Vagina (tissue), 2 donors: Measurements from ENCODE around the gene MED12L.

Experiments
- CTCF ChIP-seq, 3 experiments: fragments of 450-650 bp in 2 of 3; fragments of 200-600 bp in 1 of 3; sonication (generic) in 1 of 3; IDR thresholded peaks; one replicate each; pipeline ENCODE4 v1.5.1; 2017 to 2019; ENCODE audit warnings: antibody characterized with exemption in 3 of 3, mild to moderate bottlenecking in 2 of 3, moderate library complexity in 2 of 3
- POLR2A ChIP-seq, 2 donors: fragments of 450-650 bp; IDR thresholded peaks; one replicate each; pipeline ENCODE4 v1.6.1; 2017; ENCODE audit warnings: antibody characterized with exemption in 2 of 2, mild to moderate bottlenecking in 2 of 2, moderate library complexity in 2 of 2
- POLR2AphosphoS5 ChIP-seq, 2 donors: sonication (generic); formaldehyde crosslinking; IDR thresholded peaks; one replicate each; pipeline ENCODE4 v1.9.0; 2017; ENCODE audit warnings: antibody characterized with exemption in 2 of 2, mild to moderate bottlenecking in 2 of 2, low read depth in 1 of 2; ENCODE audit not compliant: insufficient read depth in 1 of 2

- no peak for TF ChIP-seq POLR2A (IDR thresholded peaks at IDR 0.05)
- no peak for TF ChIP-seq CTCF (IDR thresholded peaks at IDR 0.05)
- TF ChIP-seq POLR2AphosphoS5 (IDR thresholded peaks at IDR 0.05; ENCODE audit: insufficient read depth in 1 of 2, low read depth in 1 of 2), result no peak
Observed at GRCh38 chr3:151430821-151431484, 345.5 kb downstream of the MED12L start.
